CD4-positive, alpha-beta T cell treated with Interleukin-17A for 4 hours (primary cell): ENCODE measurements around the gene GJA10.
"Not testable (repeated sequence)": the region's sequence is repeated elsewhere in the genome, so short reads cannot be mapped to it uniquely, and the experiment has no call there.

Experiments
- DNase-seq: peaks from one replicate; pipeline ENCODE4 v3.0.0-alpha.2; 2020; ENCODE audit warnings: mixed read lengths

Gene GJA10

GRCh38 chr6:89894169-89894568 is at the start of gene GJA10:
GJA10 (plus strand) TSS chr6:89894469; CDS start chr6:89894469, 0 bp downstream.
- DNase-seq = no peak

GRCh38 chr6:89847513-89847912 is 46.8 kb upstream of the GJA10 start:
- DNase-seq = not testable (repeated sequence)

DNA sequence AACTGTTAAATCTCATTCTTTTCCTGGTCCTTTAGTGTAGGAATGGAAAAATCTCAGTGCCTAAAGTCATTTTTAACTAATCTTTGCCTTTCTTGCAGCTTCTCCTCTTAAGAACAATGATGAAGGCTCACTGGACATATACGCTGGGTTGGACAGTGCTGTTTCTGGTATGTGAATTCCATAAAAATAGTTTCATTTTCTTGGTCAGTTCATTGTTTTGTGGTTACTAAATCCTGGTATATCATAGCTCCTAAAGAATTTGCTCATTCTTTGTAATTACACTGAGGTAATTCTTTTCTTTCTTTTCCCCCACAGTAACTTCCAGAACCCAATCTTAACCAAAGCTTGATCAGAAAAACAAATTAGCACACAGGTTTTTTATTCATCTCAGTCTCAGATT is 41.2 kb upstream of the GJA10 start:
- DNase-seq = no peak

- no peak for DNase-seq
Measured at GRCh38 chr6:89858041-89858440, 36.2 kb upstream of the GJA10 start.

GRCh38 chr6:89859744-89860143 is 34.5 kb upstream of the GJA10 start:
- DNase-seq = no peak

DNA sequence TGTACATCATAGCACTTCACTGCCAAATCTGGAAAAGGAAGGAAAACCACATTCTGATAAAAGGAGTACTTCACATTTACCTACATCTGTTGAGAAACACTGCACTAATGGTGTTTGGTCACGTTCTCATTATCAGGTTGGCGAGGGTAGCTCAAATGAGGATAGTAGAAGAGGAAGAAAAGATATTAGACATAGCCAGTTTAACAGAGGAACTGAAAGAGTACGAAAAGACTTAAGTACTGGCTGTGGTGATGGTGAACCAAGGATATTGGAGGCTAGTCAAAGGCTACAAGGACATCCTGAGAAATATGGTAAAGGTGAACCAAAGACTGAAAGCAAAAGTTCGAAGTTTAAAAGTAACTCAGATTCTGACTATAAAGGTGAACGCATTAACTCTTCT is 32.0 kb upstream of the GJA10 start:
- no peak for DNase-seq

DNA sequence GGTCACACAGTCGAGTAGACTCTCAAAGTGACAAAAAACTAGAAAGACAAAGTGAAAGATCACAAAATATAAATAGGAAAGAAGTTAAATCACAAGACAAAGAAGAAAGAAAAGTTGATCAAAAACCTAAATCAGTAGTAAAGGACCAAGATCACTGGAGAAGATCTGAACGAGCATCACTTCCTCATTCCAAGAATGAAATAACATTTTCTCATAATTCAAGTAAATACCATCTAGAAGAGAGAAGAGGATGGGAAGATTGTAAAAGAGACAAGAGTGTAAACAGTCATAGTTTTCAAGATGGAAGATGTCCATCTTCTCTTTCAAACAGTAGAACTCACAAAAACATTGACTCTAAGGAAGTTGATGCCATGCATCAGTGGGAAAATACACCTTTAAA is 31.6 kb upstream of the GJA10 start:
- DNase-seq = no peak

GRCh38 chr6:89866024-89866678 is 28.1 kb upstream of the GJA10 start:
- no peak for DNase-seq

- DNase-seq = no peak
Measured at GRCh38 chr6:89873721-89874120, 20.5 kb upstream of the GJA10 start.

DNA sequence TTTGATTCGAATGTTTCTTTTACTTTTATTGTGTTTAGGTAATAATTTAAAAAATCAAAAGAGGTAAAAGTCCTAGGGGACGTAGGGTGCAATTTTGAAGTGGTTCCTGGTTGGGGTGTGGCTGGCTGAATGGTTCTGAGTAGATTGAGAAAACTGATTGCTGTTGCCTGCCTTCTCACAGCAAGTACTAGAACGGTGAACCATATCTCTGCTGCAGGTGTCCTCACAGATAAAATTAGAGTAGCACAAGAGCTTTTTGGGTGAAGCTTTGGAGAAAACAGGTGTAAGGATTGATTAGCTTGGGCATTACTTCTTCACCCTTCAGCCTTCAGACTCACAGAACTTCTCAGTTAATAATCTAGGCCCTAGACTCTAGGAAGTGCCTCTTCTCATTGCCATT is 19.8 kb upstream of the GJA10 start:
- DNase-seq = no peak

GRCh38 chr6:89886378-89887120 is 7.7 kb upstream of the GJA10 start:
- no peak for DNase-seq

DNA sequence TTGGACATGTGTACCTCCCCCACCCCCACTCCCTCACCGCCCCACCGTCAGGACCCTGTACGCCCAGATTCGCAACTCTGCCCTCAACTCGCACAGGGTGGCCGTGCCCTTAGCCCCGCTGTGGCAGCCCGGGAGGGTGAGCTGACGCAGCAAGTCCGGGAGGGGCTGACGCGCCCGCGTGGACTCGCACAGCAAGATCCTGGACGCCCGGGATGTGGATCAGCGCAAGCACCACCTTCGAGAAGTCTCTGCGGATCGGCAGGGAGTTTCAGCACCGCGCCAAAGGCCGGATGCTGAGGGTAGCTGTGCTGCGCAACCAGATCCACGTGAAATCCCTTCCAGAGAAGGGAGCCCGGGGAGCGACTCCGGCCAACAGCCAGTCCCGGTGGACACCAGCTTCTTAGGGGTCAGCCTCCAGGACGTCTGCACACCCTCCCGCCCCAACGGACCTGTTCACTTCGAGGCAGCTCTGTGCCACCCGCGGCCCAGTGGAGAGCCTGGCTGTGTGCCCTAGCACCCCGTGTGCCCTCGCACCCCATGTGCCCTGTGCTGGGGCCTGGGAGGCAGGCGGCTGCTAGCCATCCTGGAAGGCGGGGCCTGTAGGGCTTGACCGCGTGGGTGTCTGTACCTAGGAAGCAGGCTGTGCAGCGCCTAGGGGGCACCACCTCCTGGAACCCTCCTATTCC is 6.7 kb upstream of the GJA10 start:
- DNase-seq = peak; percentile 12

- no peak for DNase-seq
Measured at GRCh38 chr6:89888138-89888514, 6.1 kb upstream of the GJA10 start.

DNA sequence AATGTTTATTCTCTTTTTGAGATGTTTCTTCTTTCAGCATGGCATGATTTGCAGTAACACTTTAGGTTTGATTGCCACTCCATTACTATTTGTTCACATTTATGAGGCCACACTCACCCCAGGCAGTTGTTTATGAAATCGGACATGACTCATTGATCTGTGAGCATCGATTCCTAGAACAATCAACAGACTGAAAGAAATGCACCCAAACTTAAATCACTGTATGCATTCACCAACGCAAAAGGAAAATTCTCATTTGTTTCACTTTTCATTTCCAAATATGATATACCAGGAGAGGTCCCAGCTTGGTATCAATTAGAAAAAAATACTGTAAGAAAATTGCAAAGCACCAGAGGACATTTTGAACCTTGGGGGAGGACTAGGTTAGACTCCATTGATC is 5.4 kb upstream of the GJA10 start:
- DNase-seq = no peak

DNA sequence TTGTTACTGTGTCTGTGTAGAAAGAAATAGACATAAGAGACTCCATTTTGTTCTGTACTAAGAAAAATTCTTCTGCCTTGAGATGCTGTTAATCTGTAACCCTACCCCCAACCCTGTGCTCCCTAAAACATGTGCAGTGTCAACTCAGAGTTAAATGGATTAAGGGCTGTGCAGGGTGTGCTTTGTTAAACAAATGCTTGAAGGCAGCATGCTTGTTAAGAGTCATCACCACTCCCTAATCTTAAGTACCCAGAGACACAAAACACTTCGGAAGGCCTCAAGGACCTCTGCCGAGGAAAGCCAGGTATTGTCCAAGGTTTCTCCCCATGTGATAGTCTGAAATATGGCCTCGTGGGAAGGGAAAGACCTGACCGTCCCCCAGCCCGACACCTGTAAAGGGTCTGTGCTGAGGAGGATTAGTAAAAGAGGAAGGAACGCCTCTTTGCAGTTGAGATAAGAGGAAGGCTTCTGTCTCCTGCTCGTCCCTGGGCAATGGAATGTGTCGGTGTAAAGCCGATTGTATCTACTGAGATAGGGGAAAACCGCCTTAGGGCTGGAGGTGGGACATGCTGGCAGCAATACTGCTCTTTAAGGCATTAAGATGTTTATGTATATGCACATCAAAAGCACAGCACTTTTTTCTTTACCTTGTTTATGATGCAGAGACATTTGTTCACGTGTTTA is 3.3 kb upstream of the GJA10 start:
- DNase-seq = not testable (repeated sequence)

- DNase-seq = not testable (repeated sequence)
Measured at GRCh38 chr6:89892577-89892976, 1.7 kb upstream of the GJA10 start.

- no peak for DNase-seq
Measured at GRCh38 chr6:89895276-89895874, 1.1 kb downstream of the GJA10 start.

DNA sequence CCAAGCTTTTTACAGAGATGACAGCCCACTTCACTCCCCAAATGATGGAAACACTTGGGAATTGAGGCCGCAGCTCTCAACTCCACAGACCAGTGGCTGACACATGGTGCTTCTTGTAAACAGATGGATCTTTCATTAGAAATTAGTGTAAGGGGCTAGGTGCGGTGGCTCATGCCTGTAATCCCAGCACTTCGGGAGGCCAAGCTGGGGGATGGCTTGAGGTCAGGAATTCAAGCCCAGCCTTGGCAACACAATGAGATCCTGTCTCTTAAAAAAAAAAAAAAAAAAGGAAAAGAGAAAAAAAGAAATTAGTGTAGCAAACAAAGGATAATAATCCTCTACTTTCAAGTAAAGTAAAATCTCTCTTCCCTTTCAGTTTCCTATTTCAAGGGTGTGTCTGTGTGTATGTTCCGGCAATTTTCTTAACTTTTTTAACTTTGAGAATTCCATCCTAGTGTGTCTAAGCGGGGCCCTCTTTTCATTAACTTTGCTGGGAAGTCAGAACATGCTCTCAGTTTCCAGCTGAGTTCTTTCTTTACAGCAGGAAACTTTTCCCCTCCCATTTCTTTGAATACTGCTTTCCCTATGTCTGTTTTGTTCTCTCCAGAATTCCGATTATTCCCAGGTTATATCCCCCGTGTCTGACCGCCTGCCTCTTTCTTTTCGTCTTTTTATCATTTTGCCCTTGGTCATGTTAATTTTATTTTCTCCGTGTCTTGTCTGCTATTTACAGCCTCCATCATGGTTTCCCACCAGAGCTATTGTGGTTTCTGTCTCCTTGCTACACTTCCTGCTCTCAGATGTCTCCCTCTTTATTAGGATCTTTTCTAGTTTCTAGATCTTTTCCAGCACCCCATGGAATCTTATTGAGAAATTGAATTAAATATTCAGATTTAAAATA is 16.0 kb downstream of the GJA10 start:
- DNase-seq = not testable (repeated sequence)

GRCh38 chr6:89910902-89911240 is 16.6 kb downstream of the GJA10 start:
- no peak for DNase-seq

GRCh38 chr6:89916136-89916920 is 22.1 kb downstream of the GJA10 start:
- no peak for DNase-seq

GRCh38 chr6:89917216-89917615 is 22.9 kb downstream of the GJA10 start:
- DNase-seq = no peak
